Type B pancreatic cell (in vitro differentiated cells): Measurements from ENCODE around the gene SYNM. TPM values are rescaled to one million over a fixed set of nuclear protein-coding genes. Genes with fewer than 3 reads are reported as not detected.

Experiments
- DNase-seq: peaks from one replicate; pipeline ENCODE4 v3.0.0; 2021; ENCODE audit warnings: mixed read lengths; ENCODE audit not compliant: unreplicated experiment; ENCODE audit errors: extremely low spot score
- H3K27ac Mint-ChIP-seq: 2 replicates; pipeline ENCODE4 v1.8.0; 2021; ENCODE audit warnings: mild to moderate bottlenecking, mixed read lengths
- H3K27me3 Mint-ChIP-seq: 2 replicates; pipeline ENCODE4 v1.8.0; 2021; ENCODE audit warnings: mixed read lengths
- H3K36me3 Mint-ChIP-seq: 2 replicates; pipeline ENCODE4 v1.8.0; 2021; ENCODE audit warnings: mixed read lengths
- H3K4me1 Mint-ChIP-seq: one replicate; pipeline ENCODE4 v1.8.0; 2021; ENCODE audit warnings: mixed read lengths; ENCODE audit not compliant: unreplicated experiment
- H3K4me3 Mint-ChIP-seq: 2 replicates; pipeline ENCODE4 v1.8.0; 2021; ENCODE audit warnings: mild to moderate bottlenecking, mixed read lengths
- H3K9me3 Mint-ChIP-seq: 2 replicates; pipeline ENCODE4 v1.8.0; 2021; ENCODE audit warnings: mixed read lengths
- CTCF ChIP-seq: fragments of 200-600 bp; sonication (generic); conservative IDR thresholded peaks from 2 replicates; pipeline ENCODE4 v1.5.0; 2021; ENCODE audit warnings: antibody characterized with exemption, mild to moderate bottlenecking
- total RNA-seq: library from RNA; stranded (reverse); gene quantifications from 2 replicates; pipeline ENCODE4 v1.2.1, GENCODE V29; 2021; ENCODE audit warnings: low replicate concordance

The SYNM gene
- total RNA-seq, 1 donor from 2014 or later: 4.1 TPM

- peaks cover 18% of the 10 kb centered on the region for H3K4me1 Mint-ChIP-seq
- H3K27me3 Mint-ChIP-seq: no peaks in the 10 kb centered on the region
- no peak for TF ChIP-seq CTCF
- H3K27ac Mint-ChIP-seq: no peak overlapping the region
- peaks cover 16% of the 10 kb centered on the region for H3K36me3 Mint-ChIP-seq
- H3K4me3 Mint-ChIP-seq: no peak overlapping the region
- DNase-seq: peak; percentile 54
- H3K9me3 Mint-ChIP-seq: no peaks in the 10 kb centered on the region
Measured at GRCh38 chr15:99138491-99138982, 33.7 kb downstream of the SYNM start.

GRCh38 chr15:99139276-99139675, 34.4 kb downstream of the SYNM start:
- H3K36me3 Mint-ChIP-seq: peaks cover 16% of the 10 kb centered on the region
- no peaks in the 10 kb centered on the region for H3K27me3 Mint-ChIP-seq
- peaks cover 21% of the 10 kb centered on the region for H3K4me1 Mint-ChIP-seq
- no peak overlapping the region for H3K27ac Mint-ChIP-seq
- H3K9me3 Mint-ChIP-seq: no peaks in the 10 kb centered on the region
- TF ChIP-seq CTCF: no peak
- no peak for DNase-seq
- no peak overlapping the region for H3K4me3 Mint-ChIP-seq

GRCh38 chr15:99140590-99140989, 35.7 kb downstream of the SYNM start:
- Mint-ChIP-seq H3K27ac (no peak overlapping the region), H3K4me1 (peaks cover 14% of the 10 kb centered on the region), H3K27me3 (no peaks in the 10 kb centered on the region), H3K9me3 (no peaks in the 10 kb centered on the region), H3K36me3 (peaks cover 18% of the 10 kb centered on the region), H3K4me3 (no peak overlapping the region)
- no peak for TF ChIP-seq CTCF
- no peak for DNase-seq

- Mint-ChIP-seq H3K27me3 (no peaks in the 10 kb centered on the region), H3K4me1 (peaks cover 14% of the 10 kb centered on the region), H3K36me3 (peaks cover 13% of the 10 kb centered on the region), H3K9me3 (no peaks in the 10 kb centered on the region), H3K27ac (no peak overlapping the region), H3K4me3 (no peak overlapping the region)
- no peak for TF ChIP-seq CTCF
- DNase-seq: no peak
Measured at GRCh38 chr15:99141943-99142342, 37.1 kb downstream of the SYNM start.

- Mint-ChIP-seq H3K27ac (no peak overlapping the region), H3K4me1 (peaks cover 14% of the 10 kb centered on the region), H3K36me3 (peaks cover 12% of the 10 kb centered on the region), H3K27me3 (no peaks in the 10 kb centered on the region), H3K9me3 (no peaks in the 10 kb centered on the region), H3K4me3 (no peak overlapping the region)
- no peak for DNase-seq
- no peak for TF ChIP-seq CTCF
Measured at GRCh38 chr15:99142562-99142961, 37.7 kb downstream of the SYNM start.

- Mint-ChIP-seq H3K36me3 (peaks cover 10% of the 10 kb centered on the region), H3K27ac (peak overlapping the region; percentile 64), H3K27me3 (no peaks in the 10 kb centered on the region), H3K9me3 (no peaks in the 10 kb centered on the region), H3K4me3 (no peak overlapping the region), H3K4me1 (peaks cover 10% of the 10 kb centered on the region)
- no peak for DNase-seq
- no peak for TF ChIP-seq CTCF
Measured at GRCh38 chr15:99143242-99143641, 38.4 kb downstream of the SYNM start.
